Measurements from ENCODE around the gene SUMO2.
A peak's percentile ranks its signal among the peaks of the same experiment; 100 is the strongest.
"Not testable (repeated sequence)": the region's sequence is repeated elsewhere in the genome, so short reads cannot be mapped to it uniquely, and the experiment has no call there.

The SUMO2 gene

DNA sequence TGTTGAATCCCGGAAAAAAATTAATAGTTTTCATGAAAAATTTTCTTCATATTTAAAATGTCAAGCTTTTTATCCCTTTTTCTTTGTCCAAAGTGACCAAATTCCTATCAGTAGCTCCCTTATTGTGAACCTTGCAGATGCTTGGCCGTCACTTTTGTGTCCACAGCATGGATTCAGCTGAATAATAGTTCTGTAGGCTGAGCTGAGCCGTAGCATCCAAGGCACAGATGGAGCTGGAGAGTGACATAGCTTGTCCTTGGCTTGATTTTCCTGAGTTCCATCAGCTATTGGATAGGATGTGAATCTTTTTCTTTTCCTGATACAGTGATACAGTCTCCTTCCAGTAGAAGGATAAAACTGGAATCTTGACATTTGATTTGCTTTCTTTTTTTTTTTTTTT is 26.3 kb upstream of the SUMO2 start:
- no peak overlapping the region for H3K4me2 ChIP-seq (ENCODE audit: low read length)
- TF ChIP-seq, protein P1, sequence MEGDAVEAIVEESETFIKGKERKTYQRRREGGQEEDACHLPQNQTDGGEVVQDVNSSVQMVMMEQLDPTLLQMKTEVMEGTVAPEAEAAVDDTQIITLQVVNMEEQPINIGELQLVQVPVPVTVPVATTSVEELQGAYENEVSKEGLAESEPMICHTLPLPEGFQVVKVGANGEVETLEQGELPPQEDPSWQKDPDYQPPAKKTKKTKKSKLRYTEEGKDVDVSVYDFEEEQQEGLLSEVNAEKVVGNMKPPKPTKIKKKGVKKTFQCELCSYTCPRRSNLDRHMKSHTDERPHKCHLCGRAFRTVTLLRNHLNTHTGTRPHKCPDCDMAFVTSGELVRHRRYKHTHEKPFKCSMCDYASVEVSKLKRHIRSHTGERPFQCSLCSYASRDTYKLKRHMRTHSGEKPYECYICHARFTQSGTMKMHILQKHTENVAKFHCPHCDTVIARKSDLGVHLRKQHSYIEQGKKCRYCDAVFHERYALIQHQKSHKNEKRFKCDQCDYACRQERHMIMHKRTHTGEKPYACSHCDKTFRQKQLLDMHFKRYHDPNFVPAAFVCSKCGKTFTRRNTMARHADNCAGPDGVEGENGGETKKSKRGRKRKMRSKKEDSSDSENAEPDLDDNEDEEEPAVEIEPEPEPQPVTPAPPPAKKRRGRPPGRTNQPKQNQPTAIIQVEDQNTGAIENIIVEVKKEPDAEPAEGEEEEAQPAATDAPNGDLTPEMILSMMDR (IDR thresholded peaks at IDR 0.05), result no peak
- no peaks in the 10 kb centered on the region for H3K4me1 ChIP-seq
- H3K79me2 ChIP-seq, result peaks cover 13% of the 10 kb centered on the region
- no peak overlapping the region for H2AFZ ChIP-seq
- H3K9me3 ChIP-seq (ENCODE audit: control insufficient read depth, low read length), result no peaks in the 10 kb centered on the region
- H3K27ac ChIP-seq, result no peak overlapping the region
- H3K36me3 ChIP-seq (ENCODE audit: control insufficient read depth, insufficient read depth, low read length), result no peaks in the 10 kb centered on the region
- H3K4me3 ChIP-seq (ENCODE audit: low read depth, low read length), result no peak overlapping the region
- H3K9ac ChIP-seq, result no peak overlapping the region
- no peaks in the 10 kb centered on the region for H3K27me3 ChIP-seq (ENCODE audit: control insufficient read depth, insufficient read depth, low read length)

DNA sequence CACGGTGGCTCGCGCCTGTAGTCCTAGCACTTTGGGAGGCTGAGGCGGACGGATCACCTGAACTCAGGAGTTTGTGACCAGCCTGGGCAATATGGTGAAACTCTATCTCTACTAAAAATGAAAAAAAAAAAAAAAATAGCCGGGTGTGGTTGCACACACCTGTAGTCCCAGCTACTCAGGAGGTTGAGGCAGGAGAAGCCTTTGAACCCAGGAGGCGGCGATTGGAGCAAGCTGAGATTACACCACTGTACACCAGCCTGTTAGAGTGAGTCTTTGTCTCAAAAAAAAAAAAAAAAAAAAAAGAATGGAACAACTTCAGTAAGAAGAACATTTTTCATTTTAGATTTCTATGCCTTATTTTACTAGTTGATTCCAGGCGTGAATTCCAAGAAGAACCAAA is 25.4 kb upstream of the SUMO2 start:
- H3K4me2 ChIP-seq (ENCODE audit: low read length), result no peak overlapping the region
- no peaks in the 10 kb centered on the region for H3K27me3 ChIP-seq (ENCODE audit: control insufficient read depth, insufficient read depth, low read length)
- no peak overlapping the region for H2AFZ ChIP-seq
- no peak overlapping the region for H3K9ac ChIP-seq
- H3K36me3 ChIP-seq (ENCODE audit: control insufficient read depth, insufficient read depth, low read length), result no peaks in the 10 kb centered on the region
- H3K79me2 ChIP-seq, result peaks cover 13% of the 10 kb centered on the region
- TF ChIP-seq, protein P1 (IDR thresholded peaks at IDR 0.05), result no peak
- H3K4me3 ChIP-seq (ENCODE audit: low read depth, low read length), result no peak overlapping the region
- no peaks in the 10 kb centered on the region for H3K4me1 ChIP-seq
- no peak overlapping the region for H3K27ac ChIP-seq
- no peaks in the 10 kb centered on the region for H3K9me3 ChIP-seq (ENCODE audit: control insufficient read depth, low read length)

DNA sequence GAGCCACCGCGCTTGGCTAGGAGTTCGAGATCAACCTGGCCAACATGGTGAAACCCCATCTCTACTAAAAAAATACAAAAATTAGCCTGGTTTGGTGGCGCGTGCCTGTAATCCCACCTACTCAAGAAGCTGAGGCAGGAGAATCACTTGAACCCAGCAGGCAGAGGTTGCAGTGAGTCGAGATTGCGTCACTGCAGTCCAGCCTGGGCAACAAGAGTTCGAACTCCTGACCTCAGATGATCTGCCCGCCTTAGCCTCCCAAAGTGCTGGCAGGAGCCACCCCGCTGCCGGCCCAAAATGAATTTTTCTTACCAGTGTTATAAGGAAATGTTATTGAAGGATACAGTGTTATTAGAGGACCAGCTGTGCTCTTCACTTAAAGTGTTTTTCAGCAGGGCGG is 25.0 kb upstream of the SUMO2 start:
- no peak overlapping the region for H3K27ac ChIP-seq
- H3K79me2 ChIP-seq, result peaks cover 13% of the 10 kb centered on the region
- TF ChIP-seq, protein P1 (IDR thresholded peaks at IDR 0.05), result no peak

DNA sequence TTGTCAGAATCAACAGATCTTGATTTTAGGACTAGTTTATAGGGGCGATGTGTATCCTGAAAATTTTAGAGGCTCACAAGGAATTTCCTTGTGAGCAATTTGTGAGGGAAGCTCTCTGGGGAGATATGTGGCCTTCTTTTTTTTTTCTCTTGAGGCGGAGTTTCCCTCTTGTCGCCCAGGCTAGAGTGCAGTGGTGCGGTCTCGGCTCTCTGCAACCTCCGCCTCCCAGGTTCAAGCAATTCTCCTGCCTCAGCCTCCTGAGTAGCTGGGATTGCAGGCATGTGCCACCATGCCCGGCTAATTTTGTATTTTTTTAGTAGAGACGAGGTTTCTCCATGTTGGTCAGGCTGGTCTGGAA is 24.3 kb upstream of the SUMO2 start:
- H3K27me3 ChIP-seq (ENCODE audit: control insufficient read depth, insufficient read depth, low read length); H3K36me3 ChIP-seq (ENCODE audit: control insufficient read depth, insufficient read depth, low read length); H3K4me3 ChIP-seq (ENCODE audit: low read depth, low read length); H3K9me3 ChIP-seq (ENCODE audit: control insufficient read depth, low read length); H3K27ac ChIP-seq; H3K4me2 ChIP-seq (ENCODE audit: low read length); H3K4me1 ChIP-seq; H3K9ac ChIP-seq; H2AFZ ChIP-seq: not testable (repeated sequence)
- peaks cover 13% of the 10 kb centered on the region for H3K79me2 ChIP-seq

More for the DNA sequence above, 25.0 kb upstream of the SUMO2 start:
- Histone ChIP-seq H3K4me3 (ENCODE audit: low read depth, low read length) (no peak overlapping the region), H3K4me1 (no peaks in the 10 kb centered on the region), H3K9ac (no peak overlapping the region), H3K27me3 (ENCODE audit: control insufficient read depth, insufficient read depth, low read length) (no peaks in the 10 kb centered on the region), H3K9me3 (ENCODE audit: control insufficient read depth, low read length) (no peaks in the 10 kb centered on the region), H3K4me2 (ENCODE audit: low read length) (no peak overlapping the region), H3K36me3 (ENCODE audit: control insufficient read depth, insufficient read depth, low read length) (no peaks in the 10 kb centered on the region), H2AFZ (no peak overlapping the region)

DNA sequence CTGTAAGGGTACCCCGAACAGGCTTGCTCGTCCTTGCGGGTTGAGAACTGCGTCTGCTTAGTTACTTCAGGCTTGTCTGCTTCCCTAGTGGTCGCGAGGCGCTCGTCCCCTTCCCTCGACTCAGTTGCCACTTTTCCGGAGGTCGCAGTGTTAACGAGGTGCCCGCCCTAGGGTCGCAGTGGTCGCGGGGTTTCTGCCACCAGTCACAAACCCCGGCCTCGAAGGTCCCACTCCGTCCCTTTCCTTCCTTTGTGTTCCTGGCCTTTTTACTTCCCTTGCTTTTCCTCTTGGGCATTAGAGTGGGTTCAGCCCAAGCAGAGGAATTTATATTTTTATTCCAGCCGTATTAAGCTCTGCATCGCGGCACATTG is 23.0 kb upstream of the SUMO2 start:
- Histone ChIP-seq H3K4me3 (ENCODE audit: low read depth, low read length) (peak overlapping the region; percentile 98), H3K79me2 (peaks cover 11% of the 10 kb centered on the region), H2AFZ (peak overlapping the region; percentile 98), H3K9me3 (ENCODE audit: control insufficient read depth, low read length) (no peaks in the 10 kb centered on the region), H3K27me3 (ENCODE audit: control insufficient read depth, insufficient read depth, low read length) (no peaks in the 10 kb centered on the region), H3K27ac (peak overlapping the region; percentile 98), H3K36me3 (ENCODE audit: control insufficient read depth, insufficient read depth, low read length) (no peaks in the 10 kb centered on the region), H3K4me2 (ENCODE audit: low read length) (peak overlapping the region; percentile 100), H3K4me1 (no peaks in the 10 kb centered on the region), H3K9ac (peak overlapping the region; percentile 91)
- TF ChIP-seq, protein P1 (IDR thresholded peaks at IDR 0.05), result no peak
